HepG2 (cell line): Measurements from ENCODE around the gene SCNM1. TPM values are rescaled to one million over a fixed set of nuclear protein-coding genes. Genes with fewer than 3 reads are reported as not detected.
A peak's percentile ranks its signal among the peaks of the same experiment; 100 is the strongest.

Experiments used
- ATF1 ChIP-seq: IDR thresholded peaks from 2 replicates; pipeline ENCODE4 v1.6.1; 2016; ENCODE audit warnings: mild to moderate bottlenecking, control low read depth
- BRD4 ChIP-seq: sonication (generic); formaldehyde crosslinking; IDR thresholded peaks from 2 replicates; pipeline ENCODE4 v1.4.0; 2020; ENCODE audit warnings: missing genetic modification reagents
- ETV5 ChIP-seq: IDR thresholded peaks from 2 replicates; pipeline ENCODE4 v1.6.1; 2018; ENCODE audit warnings: missing biosample characterization, missing genetic modification reagents, inconsistent platforms, borderline replicate concordance
- FOXC1 ChIP-seq: sonication (generic); formaldehyde crosslinking; IDR thresholded peaks from 2 replicates; pipeline ENCODE4 v1.8.0; 2022; ENCODE audit warnings: mild to moderate bottlenecking, missing genetic modification reagents, borderline replicate concordance
- FOXO1 ChIP-seq: sonication (generic); formaldehyde crosslinking; IDR thresholded peaks from 2 replicates; pipeline ENCODE4 v1.4.0; 2020; ENCODE audit warnings: missing genetic modification reagents
- IKZF5 ChIP-seq: IDR thresholded peaks from 2 replicates; pipeline ENCODE4 v1.6.1; 2018; ENCODE audit warnings: missing genetic modification reagents, mild to moderate bottlenecking, missing compliant biosample characterization
- REPIN1 ChIP-seq: sonication (generic); formaldehyde crosslinking; IDR thresholded peaks from 2 replicates; pipeline ENCODE4 v1.8.0; 2022; ENCODE audit warnings: missing genetic modification reagents, low read depth, mild to moderate bottlenecking, borderline replicate concordance
- SMAD9 ChIP-seq: sonication (generic); formaldehyde crosslinking; IDR thresholded peaks from 2 replicates; pipeline ENCODE4 v1.5.1; 2020; ENCODE audit warnings: mild to moderate bottlenecking, missing genetic modification reagents
- THAP11 ChIP-seq: IDR thresholded peaks from 2 replicates; pipeline ENCODE4 v1.6.1; 2016; ENCODE audit warnings: missing biosample characterization, missing genetic modification reagents
- TOE1 ChIP-seq: sonication (generic); formaldehyde crosslinking; IDR thresholded peaks from 2 replicates; pipeline ENCODE4 v1.4.0; 2020; ENCODE audit warnings: mild to moderate bottlenecking, missing genetic modification reagents
- YEATS4 ChIP-seq: sonication (generic); formaldehyde crosslinking; IDR thresholded peaks from 2 replicates; pipeline ENCODE4 v1.4.0; 2020; ENCODE audit warnings: missing genetic modification reagents, borderline replicate concordance
- ZHX2 ChIP-seq, 2 experiments: sonication (generic) in 1 of 2; formaldehyde crosslinking in 1 of 2; IDR thresholded peaks; 2 replicates each; pipeline versions ENCODE4 v1.6.1 to v1.9.0; 2014 to 2022; ENCODE audit warnings: antibody characterized with exemption in 1 of 2, borderline replicate concordance in 1 of 2, inconsistent platforms in 1 of 2, low read depth in 1 of 2, missing genetic modification reagents in 1 of 2
- ZNF124 ChIP-seq: sonication (generic); formaldehyde crosslinking; IDR thresholded peaks from 2 replicates; pipeline ENCODE4 v1.4.0; 2020; ENCODE audit warnings: missing genetic modification reagents
- ZNF274 ChIP-seq: sonication (generic); formaldehyde crosslinking; IDR thresholded peaks from 2 replicates; pipeline ENCODE4 v1.5.1; 2020; ENCODE audit warnings: mild to moderate bottlenecking, missing genetic modification reagents
- ZNF839 ChIP-seq: sonication (generic); formaldehyde crosslinking; IDR thresholded peaks from 2 replicates; pipeline ENCODE4 v1.4.0; 2020; ENCODE audit warnings: missing genetic modification reagents, mild to moderate bottlenecking, borderline replicate concordance
- polyA plus RNA-seq, 8 experiments: library from polyadenylated mRNA; depleted of rRNA in 3 of 8; stranded (reverse) in 7 of 8; unstranded in 1 of 8; fragments of >200 nt; fragmentation: Illumina TruSeq in 4 of 8; extraction: Trizol in 4 of 8; gene quantifications; 2 replicates each; pipeline versions ENCODE4 v1.2.1 to v1.2.3, GENCODE V29; 2011 to 2016; ENCODE audit warnings: low read depth in 4 of 8, missing spikeins in 1 of 8, mixed read lengths in 1 of 8; ENCODE audit not compliant: insufficient read depth in 1 of 8
- total RNA-seq, 5 experiments: library from RNA; depleted of rRNA; stranded (reverse); fragments of >200 nt; fragmentation: Illumina TruSeq; extraction: Trizol; gene quantifications; 2 replicates each; pipeline ENCODE4 v1.2.3, GENCODE V29; 2016; ENCODE audit warnings: low read depth in 1 of 5
- TF ChIP-seq, protein P1 (sequence below): sonication (generic); formaldehyde crosslinking; IDR thresholded peaks from 2 replicates; pipeline ENCODE4 v1.8.0; 2022; ENCODE audit warnings: missing genetic modification reagents, mild to moderate bottlenecking, inconsistent platforms, borderline replicate concordance
- TF ChIP-seq, protein P2 (sequence below): sonication (generic); formaldehyde crosslinking; IDR thresholded peaks from 2 replicates; pipeline ENCODE4 v1.4.0; 2020; ENCODE audit warnings: missing genetic modification reagents, mild to moderate bottlenecking, borderline replicate concordance

Gene SCNM1
- total and polyA plus RNA-seq, 2 of the 13 experiments (the other 11 are each of a cell fraction or from before 2014, with no cell fraction given): 16.3 to 31.5 TPM

DNA sequence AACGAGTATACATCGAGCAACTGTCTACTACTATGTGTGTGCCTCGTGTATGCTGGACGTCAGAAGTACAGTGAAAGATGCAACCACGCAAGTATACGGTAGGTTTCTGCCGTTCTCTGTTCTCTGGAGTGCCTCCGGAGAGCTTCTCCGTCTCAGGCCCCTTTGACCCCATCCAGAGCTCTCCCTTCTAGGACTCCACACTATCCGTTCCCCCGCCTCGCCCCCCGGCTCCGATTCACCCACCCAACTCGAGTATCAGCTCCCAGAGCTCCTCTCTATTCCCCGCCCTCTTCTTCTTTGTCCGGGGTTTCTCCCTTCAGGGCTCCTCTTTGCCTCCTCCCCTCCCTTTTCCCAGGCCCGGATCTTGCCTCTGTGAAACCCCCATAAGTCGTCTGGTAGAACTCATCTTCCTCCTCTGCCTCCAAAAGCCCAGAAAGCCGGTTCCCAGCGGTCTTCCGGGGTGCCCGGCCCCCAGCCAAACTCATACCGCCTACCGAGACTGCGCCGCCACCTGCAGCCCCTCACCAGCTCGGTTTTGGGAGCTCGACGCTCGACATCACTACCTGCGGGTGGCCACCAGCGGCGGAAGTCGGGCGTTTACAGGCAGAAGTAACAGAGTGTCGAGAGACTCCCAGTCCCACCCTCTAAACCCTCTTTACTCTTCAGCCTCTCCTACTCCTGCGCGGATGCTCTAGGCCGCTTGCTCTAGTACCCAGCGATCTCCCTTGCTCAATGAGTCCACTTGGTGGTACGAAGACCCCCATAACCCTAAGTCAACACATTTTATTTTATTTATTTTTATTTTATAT lies 23.9 kb downstream of the SCNM1 start, which contains the start of gene VPS72 (continued):
- peak; percentile 67 for TF ChIP-seq ZHX2 (IDR thresholded peaks at IDR 0.05; ENCODE audit: low read depth)
- TF ChIP-seq ZHX2 (CRISPR knock-in tag; IDR thresholded peaks at IDR 0.05; ENCODE audit: borderline replicate concordance): no peak; the same call in 1 of the 2 replicates
- TF ChIP-seq THAP11 (CRISPR knock-in tag): peak; percentile 96
- TF ChIP-seq ZNF839 (CRISPR knock-in tag): no peak
- TF ChIP-seq ETV5 (CRISPR knock-in tag): peak; percentile 90
- 0 out of 2 replicates have a peak, but pooled peaks have one; percentile 86 for TF ChIP-seq YEATS4 (CRISPR knock-in tag)
- TF ChIP-seq, protein P1, sequence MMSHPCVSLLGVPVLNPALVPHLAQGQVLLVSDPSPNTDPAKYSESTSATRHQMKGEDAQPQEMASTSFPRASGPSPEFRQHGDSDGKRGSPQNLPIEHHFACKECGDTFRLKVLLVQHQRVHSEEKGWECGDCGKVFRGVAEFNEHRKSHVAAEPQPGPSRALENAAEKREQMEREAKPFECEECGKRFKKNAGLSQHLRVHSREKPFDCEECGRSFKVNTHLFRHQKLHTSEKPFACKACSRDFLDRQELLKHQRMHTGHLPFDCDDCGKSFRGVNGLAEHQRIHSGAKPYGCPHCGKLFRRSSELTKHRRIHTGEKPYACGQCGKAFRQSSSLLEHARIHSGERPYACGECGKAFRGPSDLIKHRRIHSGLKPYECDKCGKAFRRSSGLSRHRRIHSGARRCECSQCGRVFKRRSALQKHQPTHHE (CRISPR knock-in tag): peak; percentile 88; the same call in 1 of the 2 replicates
- TF ChIP-seq IKZF5: peak; percentile 82; the same call in 1 of the 2 replicates
- TF ChIP-seq BRD4 (CRISPR knock-in tag): peak; percentile 73; the same call in 1 of the 2 replicates
- TF ChIP-seq SMAD9 (CRISPR knock-in tag): no peak
- 0 out of 2 replicates have a peak, but pooled peaks have one; percentile 36 for TF ChIP-seq TOE1 (CRISPR knock-in tag)
- TF ChIP-seq ZNF274 (CRISPR knock-in tag): no peak
- TF ChIP-seq ZNF124: peak; percentile 81
- TF ChIP-seq FOXC1: peak; percentile 77; the same call in 1 of the 2 replicates
- TF ChIP-seq, protein P2, sequence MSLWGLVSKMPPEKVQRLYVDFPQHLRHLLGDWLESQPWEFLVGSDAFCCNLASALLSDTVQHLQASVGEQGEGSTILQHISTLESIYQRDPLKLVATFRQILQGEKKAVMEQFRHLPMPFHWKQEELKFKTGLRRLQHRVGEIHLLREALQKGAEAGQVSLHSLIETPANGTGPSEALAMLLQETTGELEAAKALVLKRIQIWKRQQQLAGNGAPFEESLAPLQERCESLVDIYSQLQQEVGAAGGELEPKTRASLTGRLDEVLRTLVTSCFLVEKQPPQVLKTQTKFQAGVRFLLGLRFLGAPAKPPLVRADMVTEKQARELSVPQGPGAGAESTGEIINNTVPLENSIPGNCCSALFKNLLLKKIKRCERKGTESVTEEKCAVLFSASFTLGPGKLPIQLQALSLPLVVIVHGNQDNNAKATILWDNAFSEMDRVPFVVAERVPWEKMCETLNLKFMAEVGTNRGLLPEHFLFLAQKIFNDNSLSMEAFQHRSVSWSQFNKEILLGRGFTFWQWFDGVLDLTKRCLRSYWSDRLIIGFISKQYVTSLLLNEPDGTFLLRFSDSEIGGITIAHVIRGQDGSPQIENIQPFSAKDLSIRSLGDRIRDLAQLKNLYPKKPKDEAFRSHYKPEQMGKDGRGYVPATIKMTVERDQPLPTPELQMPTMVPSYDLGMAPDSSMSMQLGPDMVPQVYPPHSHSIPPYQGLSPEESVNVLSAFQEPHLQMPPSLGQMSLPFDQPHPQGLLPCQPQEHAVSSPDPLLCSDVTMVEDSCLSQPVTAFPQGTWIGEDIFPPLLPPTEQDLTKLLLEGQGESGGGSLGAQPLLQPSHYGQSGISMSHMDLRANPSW (CRISPR knock-in tag): peak; percentile 60; the same call in 1 of the 2 replicates
- peak; percentile 45; the same call in 1 of the 2 replicates for TF ChIP-seq ATF1
- 0 out of 2 replicates have a peak, but pooled peaks have one; percentile 52 for TF ChIP-seq FOXO1 (CRISPR knock-in tag)
- peak; percentile 86; the same call in 1 of the 2 replicates for TF ChIP-seq REPIN1 (CRISPR knock-in tag)
